ENCODE measurements around the gene GABRP. TPM values are rescaled to one million over a fixed set of nuclear protein-coding genes. Genes with fewer than 3 reads are reported as not detected.

GABRP gene
- total RNA-seq, 1 donor from 2014 or later: not detected

DNA sequence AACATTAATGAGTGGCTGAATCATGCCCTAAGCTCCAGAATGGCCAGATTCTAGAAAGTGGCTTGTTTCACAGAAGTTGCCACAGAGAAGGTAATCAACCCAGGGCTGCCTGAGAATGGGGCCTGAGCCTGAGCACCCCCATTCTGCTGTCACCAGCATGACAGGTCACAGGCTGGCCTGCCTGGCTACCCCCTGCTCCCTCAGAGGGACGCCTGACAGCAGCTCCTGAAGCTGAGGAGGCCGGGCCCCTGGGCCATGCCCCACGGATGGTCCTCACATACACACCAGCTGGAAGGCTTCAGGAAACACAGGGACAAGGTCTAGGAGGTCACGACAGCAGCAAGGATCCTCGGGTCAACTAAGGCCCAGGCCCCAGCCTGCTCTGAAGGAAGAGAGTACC is 3.7 kb downstream of the GABRP start:
- Mint-ChIP-seq H3K36me3 (ENCODE audit: low read depth) (no peaks in the 10 kb centered on the region), H3K27ac (no peak overlapping the region), H3K9me3 (no peaks in the 10 kb centered on the region), H3K27me3 (ENCODE audit: low read depth) (no peaks in the 10 kb centered on the region), H3K4me3 (ENCODE audit: low read depth) (no peak overlapping the region), H3K4me1 (ENCODE audit: low read depth) (no peaks in the 10 kb centered on the region)
- DNase-seq (ENCODE audit: low spot score): no peak
- intact Hi-C loops (cut with micrococcal nuclease): no loop called here

DNA sequence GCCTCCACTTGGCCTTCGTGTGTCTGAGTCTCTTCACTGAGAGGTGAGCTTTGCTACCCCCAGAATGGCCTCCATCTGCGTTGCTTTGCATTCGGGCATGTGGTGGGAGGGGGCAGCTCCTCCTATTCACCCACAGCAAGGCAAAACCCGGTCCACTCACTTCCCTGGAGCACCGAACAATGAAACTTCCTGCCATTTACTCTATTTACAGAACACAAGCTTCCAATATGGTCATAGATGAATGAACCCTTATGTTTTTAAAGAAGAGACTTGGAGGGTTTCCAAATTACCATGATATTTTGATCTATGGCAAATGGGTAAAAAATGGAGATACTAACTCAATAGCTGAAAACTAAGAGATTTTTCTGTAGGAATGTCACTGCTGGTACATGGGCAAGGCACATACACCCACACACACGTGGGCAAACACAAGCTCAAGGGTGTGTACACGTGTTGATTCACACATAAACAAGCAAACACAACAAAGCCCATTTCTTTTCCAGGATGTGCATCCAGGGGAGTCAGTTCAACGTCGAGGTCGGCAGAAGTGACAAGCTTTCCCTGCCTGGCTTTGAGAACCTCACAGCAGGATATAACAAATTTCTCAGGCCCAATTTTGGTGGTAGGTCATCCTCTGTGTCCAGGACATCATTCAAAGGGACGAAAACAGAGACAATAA is 5.2 kb downstream of the GABRP start:
- Mint-ChIP-seq H3K9me3 (no peaks in the 10 kb centered on the region), H3K27me3 (ENCODE audit: low read depth) (no peaks in the 10 kb centered on the region), H3K27ac (no peak overlapping the region), H3K4me3 (ENCODE audit: low read depth) (no peak overlapping the region), H3K4me1 (ENCODE audit: low read depth) (no peaks in the 10 kb centered on the region), H3K36me3 (ENCODE audit: low read depth) (no peaks in the 10 kb centered on the region)
- no peak for DNase-seq (ENCODE audit: low spot score)
- intact Hi-C loops (cut with micrococcal nuclease): no loop called here

DNA sequence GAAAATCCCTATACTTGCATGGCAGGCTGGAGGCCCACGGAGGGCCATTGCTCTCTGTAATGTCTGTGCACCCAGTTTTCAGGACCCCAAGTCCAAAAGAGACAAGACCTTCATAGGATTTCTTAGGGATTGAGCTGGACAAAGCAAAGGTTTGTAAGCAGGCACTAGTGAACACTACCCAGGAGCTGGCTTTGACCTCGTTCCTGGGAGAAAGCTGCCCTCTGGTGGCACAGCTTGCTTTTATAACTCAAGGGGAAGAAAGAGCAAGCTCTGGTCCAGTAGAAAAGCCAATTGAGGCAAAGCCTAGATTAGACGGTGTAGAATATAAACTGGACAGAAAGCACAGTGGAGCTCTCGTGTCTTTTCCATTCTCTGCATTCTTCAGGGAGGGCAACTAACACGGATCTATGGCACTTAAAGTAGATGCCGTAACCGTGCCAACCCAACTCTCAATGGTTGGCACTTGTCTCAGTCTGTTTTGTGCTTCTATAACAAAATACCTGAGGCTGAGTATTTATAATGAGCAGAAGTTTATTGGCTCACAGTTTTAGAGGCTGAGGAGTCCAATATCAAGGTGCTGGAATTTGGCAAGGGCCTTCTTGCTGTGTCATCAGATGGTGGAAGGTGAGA is 7.9 kb downstream of the GABRP start:
- Mint-ChIP-seq H3K36me3 (ENCODE audit: low read depth) (no peaks in the 10 kb centered on the region), H3K4me3 (ENCODE audit: low read depth) (no peak overlapping the region), H3K27ac (no peak overlapping the region), H3K27me3 (ENCODE audit: low read depth) (no peaks in the 10 kb centered on the region), H3K9me3 (no peaks in the 10 kb centered on the region), H3K4me1 (ENCODE audit: low read depth) (no peaks in the 10 kb centered on the region)
- DNase-seq (ENCODE audit: low spot score): no peak
- intact Hi-C loops (cut with micrococcal nuclease): loop anchor here (5.0 kb wide), 1 partner anchor 154 kb away; no protein-coding TSS in a partner anchor

DNA sequence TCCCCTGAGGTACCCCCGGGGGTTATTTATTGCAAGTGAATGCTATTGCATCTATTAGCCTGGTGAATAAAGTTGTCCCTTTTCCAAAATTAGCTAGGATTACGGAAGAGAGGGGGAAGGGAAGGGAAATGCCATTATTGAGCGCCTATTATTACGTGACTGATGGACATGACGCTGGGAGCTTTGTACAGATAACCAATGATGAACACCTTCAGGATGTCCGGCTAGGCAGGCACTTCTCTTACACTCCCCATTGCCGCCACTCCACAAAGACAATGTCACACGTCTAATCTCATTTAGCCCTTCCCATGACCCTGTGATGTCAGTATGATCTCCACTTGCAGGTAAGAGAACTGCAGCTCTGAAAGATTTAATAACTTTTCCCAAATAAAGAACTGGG is 9.4 kb downstream of the GABRP start:
- no peak overlapping the region for H3K27ac Mint-ChIP-seq
- H3K9me3 Mint-ChIP-seq: no peaks in the 10 kb centered on the region
- H3K27me3 Mint-ChIP-seq (ENCODE audit: low read depth): no peaks in the 10 kb centered on the region
- H3K4me1 Mint-ChIP-seq (ENCODE audit: low read depth): no peaks in the 10 kb centered on the region
- no peak overlapping the region for H3K4me3 Mint-ChIP-seq (ENCODE audit: low read depth)
- no peaks in the 10 kb centered on the region for H3K36me3 Mint-ChIP-seq (ENCODE audit: low read depth)
- no peak for DNase-seq (ENCODE audit: low spot score)
- intact Hi-C loops (cut with micrococcal nuclease): loop anchor here (5.0 kb wide), 1 partner anchor 156 kb away; no protein-coding TSS in a partner anchor

DNA sequence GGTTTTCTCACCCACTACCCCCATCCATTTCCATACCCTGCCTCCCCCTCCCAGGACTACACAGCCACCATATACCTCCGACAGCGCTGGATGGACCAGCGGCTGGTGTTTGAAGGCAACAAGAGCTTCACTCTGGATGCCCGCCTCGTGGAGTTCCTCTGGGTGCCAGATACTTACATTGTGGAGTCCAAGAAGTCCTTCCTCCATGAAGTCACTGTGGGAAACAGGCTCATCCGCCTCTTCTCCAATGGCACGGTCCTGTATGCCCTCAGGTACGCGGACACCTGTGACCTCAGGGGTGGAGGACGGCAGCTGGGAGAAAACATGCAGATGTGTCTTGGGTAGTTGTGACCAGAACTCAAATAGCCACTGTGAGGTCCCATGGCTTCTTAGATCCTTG is 11.6 kb downstream of the GABRP start:
- Mint-ChIP-seq H3K36me3 (ENCODE audit: low read depth) (no peaks in the 10 kb centered on the region), H3K4me1 (ENCODE audit: low read depth) (no peaks in the 10 kb centered on the region), H3K27ac (no peak overlapping the region), H3K4me3 (ENCODE audit: low read depth) (no peak overlapping the region), H3K27me3 (ENCODE audit: low read depth) (no peaks in the 10 kb centered on the region), H3K9me3 (no peaks in the 10 kb centered on the region)
- DNase-seq (ENCODE audit: low spot score): no peak
- intact Hi-C loops (cut with micrococcal nuclease): no loop called here

DNA sequence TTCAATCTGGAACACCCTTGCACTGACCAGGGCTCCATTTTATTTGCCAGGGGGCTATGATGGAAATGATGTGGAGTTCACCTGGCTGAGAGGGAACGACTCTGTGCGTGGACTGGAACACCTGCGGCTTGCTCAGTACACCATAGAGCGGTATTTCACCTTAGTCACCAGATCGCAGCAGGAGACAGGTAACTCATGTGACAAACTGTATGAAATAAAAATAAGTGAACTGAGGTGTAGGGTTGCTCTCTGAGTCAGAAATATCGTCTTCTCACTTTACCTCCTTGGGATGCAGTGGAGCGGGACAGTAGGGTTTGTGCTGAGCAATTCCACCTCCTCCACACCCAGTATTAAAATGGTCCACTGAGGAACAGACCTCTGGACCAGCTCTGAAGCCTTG is 22.1 kb downstream of the GABRP start:
- Mint-ChIP-seq H3K27ac (no peak overlapping the region), H3K9me3 (no peaks in the 10 kb centered on the region), H3K27me3 (ENCODE audit: low read depth) (no peaks in the 10 kb centered on the region), H3K4me3 (ENCODE audit: low read depth) (no peak overlapping the region), H3K36me3 (ENCODE audit: low read depth) (no peaks in the 10 kb centered on the region), H3K4me1 (ENCODE audit: low read depth) (no peaks in the 10 kb centered on the region)
- no peak for DNase-seq (ENCODE audit: low spot score)
- intact Hi-C loops (cut with micrococcal nuclease): no loop called here

DNA sequence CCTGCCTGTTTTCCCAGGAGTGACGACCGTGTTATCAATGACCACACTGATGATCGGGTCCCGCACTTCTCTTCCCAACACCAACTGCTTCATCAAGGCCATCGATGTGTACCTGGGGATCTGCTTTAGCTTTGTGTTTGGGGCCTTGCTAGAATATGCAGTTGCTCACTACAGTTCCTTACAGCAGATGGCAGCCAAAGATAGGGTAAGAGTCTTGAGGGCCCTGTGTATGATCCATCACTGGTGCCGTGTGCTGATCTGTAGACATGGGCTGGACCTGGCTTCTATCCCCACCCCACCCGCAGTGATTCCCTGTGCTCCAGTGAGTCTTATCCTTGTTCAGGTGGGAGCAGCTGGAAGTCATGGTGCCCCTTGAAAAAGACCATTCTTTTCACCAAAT is 26.0 kb downstream of the GABRP start:
- H3K9me3 Mint-ChIP-seq: no peaks in the 10 kb centered on the region
- DNase-seq (ENCODE audit: low spot score): no peak
- H3K4me3 Mint-ChIP-seq (ENCODE audit: low read depth): no peak overlapping the region
- H3K27me3 Mint-ChIP-seq (ENCODE audit: low read depth): no peaks in the 10 kb centered on the region
- intact Hi-C loops (cut with micrococcal nuclease): no loop called here
- no peaks in the 10 kb centered on the region for H3K36me3 Mint-ChIP-seq (ENCODE audit: low read depth)
- no peak overlapping the region for H3K27ac Mint-ChIP-seq
- no peaks in the 10 kb centered on the region for H3K4me1 Mint-ChIP-seq (ENCODE audit: low read depth)

DNA sequence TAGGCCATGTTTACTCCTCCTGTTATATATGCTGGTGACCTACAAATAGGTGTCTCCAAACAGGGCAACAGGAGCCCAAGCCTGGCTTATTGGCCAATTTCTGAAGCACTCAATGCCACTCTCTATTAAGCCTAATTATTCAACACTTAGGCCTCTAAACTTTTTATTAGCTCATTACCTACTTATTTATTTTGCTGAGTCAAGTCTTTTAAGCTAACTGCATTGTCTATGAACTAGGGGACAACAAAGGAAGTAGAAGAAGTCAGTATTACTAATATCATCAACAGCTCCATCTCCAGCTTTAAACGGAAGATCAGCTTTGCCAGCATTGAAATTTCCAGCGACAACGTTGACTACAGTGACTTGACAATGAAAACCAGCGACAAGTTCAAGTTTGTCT is 28.2 kb downstream of the GABRP start:
- Mint-ChIP-seq H3K9me3 (no peaks in the 10 kb centered on the region), H3K27me3 (ENCODE audit: low read depth) (no peaks in the 10 kb centered on the region), H3K4me1 (ENCODE audit: low read depth) (no peaks in the 10 kb centered on the region), H3K27ac (no peak overlapping the region), H3K4me3 (ENCODE audit: low read depth) (no peak overlapping the region), H3K36me3 (ENCODE audit: low read depth) (no peaks in the 10 kb centered on the region)
- no peak for DNase-seq (ENCODE audit: low spot score)
- intact Hi-C loops (cut with micrococcal nuclease): no loop called here

DNA sequence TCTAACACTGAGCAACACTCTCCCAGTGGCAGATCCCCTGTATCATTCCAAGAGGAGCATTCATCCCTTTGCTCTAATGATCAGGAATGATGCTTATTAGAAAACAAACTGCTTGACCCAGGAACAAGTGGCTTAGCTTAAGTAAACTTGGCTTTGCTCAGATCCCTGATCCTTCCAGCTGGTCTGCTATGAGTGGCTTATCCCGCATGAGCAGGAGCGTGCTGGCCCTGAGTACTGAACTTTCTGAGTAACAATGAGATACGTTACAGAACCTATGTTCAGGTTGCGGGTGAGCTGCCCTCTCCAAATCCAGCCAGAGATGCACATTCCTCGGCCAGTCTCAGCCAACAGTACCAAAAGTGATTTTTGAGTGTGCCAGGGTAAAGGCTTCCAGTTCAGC is 29.7 kb downstream of the GABRP start:
- intact Hi-C loops (cut with micrococcal nuclease): no loop called here
- H3K4me3 Mint-ChIP-seq (ENCODE audit: low read depth): no peak overlapping the region
- no peaks in the 10 kb centered on the region for H3K36me3 Mint-ChIP-seq (ENCODE audit: low read depth)
- H3K27me3 Mint-ChIP-seq (ENCODE audit: low read depth): no peaks in the 10 kb centered on the region
- no peaks in the 10 kb centered on the region for H3K9me3 Mint-ChIP-seq
- no peak overlapping the region for H3K27ac Mint-ChIP-seq
- no peaks in the 10 kb centered on the region for H3K4me1 Mint-ChIP-seq (ENCODE audit: low read depth)
- no peak for DNase-seq (ENCODE audit: low spot score)

DNA sequence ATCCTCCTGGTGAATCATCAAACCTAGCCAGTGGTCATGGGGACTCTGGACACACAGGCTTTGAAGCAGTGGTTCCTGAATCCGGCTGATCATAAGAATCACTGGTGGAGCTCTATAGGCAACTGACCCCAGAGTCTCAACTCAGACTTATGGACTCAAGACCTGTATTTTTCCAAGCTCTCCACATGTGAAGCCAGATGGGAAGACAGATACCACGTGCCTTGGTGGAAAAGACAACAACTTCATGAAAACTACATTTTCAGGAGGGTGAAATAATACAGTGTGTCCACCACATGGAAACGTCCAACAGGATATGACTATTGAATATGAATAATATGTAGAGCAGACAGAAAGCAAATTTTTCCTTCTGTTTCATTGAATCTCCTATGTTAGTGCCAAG is 33.7 kb downstream of the GABRP start:
- no peak for DNase-seq (ENCODE audit: low spot score)
- Mint-ChIP-seq H3K27me3 (ENCODE audit: low read depth) (no peaks in the 10 kb centered on the region), H3K4me1 (ENCODE audit: low read depth) (no peaks in the 10 kb centered on the region), H3K36me3 (ENCODE audit: low read depth) (no peaks in the 10 kb centered on the region), H3K27ac (no peak overlapping the region), H3K9me3 (no peaks in the 10 kb centered on the region), H3K4me3 (ENCODE audit: low read depth) (no peak overlapping the region)
- intact Hi-C loops (cut with micrococcal nuclease): no loop called here

GRCh38 chr5:170818232-170818631 is 34.7 kb downstream of the GABRP start:
- Mint-ChIP-seq H3K4me3 (ENCODE audit: low read depth) (no peak overlapping the region), H3K36me3 (ENCODE audit: low read depth) (no peaks in the 10 kb centered on the region)

DNA sequence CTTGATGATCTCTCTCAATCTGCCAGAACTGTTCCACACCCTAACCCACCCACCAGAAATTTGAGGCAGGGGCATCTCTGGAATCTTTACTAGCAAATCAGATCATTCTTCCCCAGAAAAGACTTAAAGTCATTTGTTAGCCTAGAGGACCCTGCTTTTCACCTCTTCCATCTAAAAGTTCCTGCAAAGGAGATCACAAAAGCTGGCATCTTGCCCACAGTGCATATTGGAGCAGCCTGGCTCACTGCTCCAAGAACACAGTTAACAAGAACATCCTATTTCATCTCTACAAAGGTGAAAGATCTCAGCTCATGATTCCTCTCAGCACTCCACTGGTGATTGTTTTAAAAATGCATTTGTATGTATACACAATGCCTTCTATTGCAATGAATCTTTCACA is 36.3 kb downstream of the GABRP start:
- Mint-ChIP-seq H3K27me3 (ENCODE audit: low read depth) (no peaks in the 10 kb centered on the region), H3K4me1 (ENCODE audit: low read depth) (no peaks in the 10 kb centered on the region), H3K4me3 (ENCODE audit: low read depth) (no peak overlapping the region), H3K36me3 (ENCODE audit: low read depth) (no peaks in the 10 kb centered on the region), H3K9me3 (no peaks in the 10 kb centered on the region), H3K27ac (no peak overlapping the region)
- intact Hi-C loops (cut with micrococcal nuclease): no loop called here
- DNase-seq (ENCODE audit: low spot score): no peak

More at GRCh38 chr5:170818232-170818631, 34.7 kb downstream of the GABRP start:
- H3K4me1 Mint-ChIP-seq (ENCODE audit: low read depth): no peaks in the 10 kb centered on the region
- no peaks in the 10 kb centered on the region for H3K27me3 Mint-ChIP-seq (ENCODE audit: low read depth)
- no peak overlapping the region for H3K27ac Mint-ChIP-seq
- no peaks in the 10 kb centered on the region for H3K9me3 Mint-ChIP-seq
- no peak for DNase-seq (ENCODE audit: low spot score)
- intact Hi-C loops (cut with micrococcal nuclease): no loop called here

DNA sequence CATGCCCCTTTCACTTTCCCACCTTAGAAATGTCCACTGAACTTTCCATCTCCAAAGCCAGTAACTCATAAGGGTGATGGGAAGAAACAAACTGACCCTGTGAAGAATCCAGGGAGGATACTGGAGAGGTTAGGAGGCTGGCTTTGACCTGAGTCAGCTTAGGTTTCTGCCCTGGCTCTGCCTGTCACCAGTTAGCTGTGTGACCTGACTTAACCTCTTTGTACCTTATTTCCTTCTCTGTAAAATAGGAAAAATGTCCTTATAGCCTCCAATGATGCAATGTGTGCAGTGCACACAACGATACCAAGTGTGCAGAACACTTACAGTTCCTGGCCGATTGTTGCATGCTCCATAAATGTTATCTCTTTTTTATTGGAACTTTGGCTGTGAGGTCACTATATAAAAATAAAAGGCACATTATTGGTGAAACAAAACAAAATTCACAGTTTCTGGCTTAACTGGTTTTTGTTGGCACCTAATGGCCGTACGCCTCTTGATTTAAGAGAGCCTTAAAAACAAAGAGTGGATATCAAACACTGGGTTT is 37.8 kb downstream of the GABRP start:
- H3K4me1 Mint-ChIP-seq (ENCODE audit: low read depth): no peaks in the 10 kb centered on the region
- intact Hi-C loops (cut with micrococcal nuclease): no loop called here
- no peak overlapping the region for H3K4me3 Mint-ChIP-seq (ENCODE audit: low read depth)
- no peaks in the 10 kb centered on the region for H3K36me3 Mint-ChIP-seq (ENCODE audit: low read depth)
- H3K27me3 Mint-ChIP-seq (ENCODE audit: low read depth): no peaks in the 10 kb centered on the region
- no peak for DNase-seq (ENCODE audit: low spot score)
- no peak overlapping the region for H3K27ac Mint-ChIP-seq
- H3K9me3 Mint-ChIP-seq: no peaks in the 10 kb centered on the region
